Colonic mucosa (tissue), 4 donors: ENCODE results near the gene FGD5. TPM values are rescaled to one million over a fixed set of nuclear protein-coding genes. Genes with fewer than 3 reads are reported as not detected.

ENCODE experiments used
- DNase-seq: peaks from one replicate; pipeline ENCODE4 v3.0.0-alpha.2; 2020
- H3K27ac ChIP-seq: fragments of 200-600 bp; one replicate; pipeline ENCODE4 v1.8.0; 2021
- H3K27me3 ChIP-seq: fragments of 200-600 bp; one replicate; pipeline ENCODE4 v1.8.0; 2021
- H3K36me3 ChIP-seq: fragments of 200-600 bp; one replicate; pipeline ENCODE4 v1.8.0; 2021
- H3K4me1 ChIP-seq: fragments of 200-600 bp; one replicate; pipeline ENCODE4 v1.8.0; 2021; ENCODE audit warnings: mild to moderate bottlenecking
- H3K4me3 ChIP-seq: fragments of 200-600 bp; one replicate; pipeline ENCODE4 v1.8.0; 2021
- H3K9ac ChIP-seq, 2 donors: one replicate each; pipeline ENCODE4 v1.7.0; 2013; ENCODE audit warnings: control low read depth in 2 of 2, low read depth in 2 of 2, low read length in 2 of 2
- H3K9me3 ChIP-seq: fragments of 200-600 bp; one replicate; pipeline ENCODE4 v1.8.0; 2021
- CTCF ChIP-seq: fragments of 200-600 bp; IDR thresholded peaks from one replicate; pipeline ENCODE4 v1.8.0; 2022; ENCODE audit warnings: antibody characterized with exemption, mild to moderate bottlenecking
- intact Hi-C: fragments of 100-400 bp; cut with DNase I; formaldehyde crosslinking; loops from one replicate; pipeline ENCODE4 v1.14.1; 2022
- total RNA-seq, 2 donors: library from RNA; stranded (reverse); fragmentation: NEBNext Ultra II Directional in 1 of 2; extraction: Animal tissue kit (Norgen Biotek cat#: 25700) in 1 of 2; gene quantifications; one replicate each; pipeline ENCODE4 v1.2.1, GENCODE V29; 2021
- donor health status: healthy.
- donor health status: DM: no; HTN: no; CAD: no.
- donor health status: DM: no; HTN: no; CAD: no.

FGD5 gene
- total RNA-seq, 2 donors from 2014 or later = 4.4 to 8.7 TPM

- Histone ChIP-seq H3K27me3 (no peaks in the 10 kb centered on the region), H3K27ac (no peak overlapping the region), H3K4me3 (no peak overlapping the region), H3K36me3 (no peaks in the 10 kb centered on the region), H3K4me1 (no peaks in the 10 kb centered on the region), H3K9me3 (no peaks in the 10 kb centered on the region), H3K9ac (no peak overlapping the region)
- DNase-seq = peak; percentile 9
- no peak for TF ChIP-seq CTCF
- intact Hi-C loops = loop anchor here (10.0 kb wide), 1 partner anchor 101 kb away; the partner anchor contains the start of gene C3orf20
These were observed 43.2 kb upstream of the FGD5 start for GRCh38 chr3:14775563-14775962.

DNA sequence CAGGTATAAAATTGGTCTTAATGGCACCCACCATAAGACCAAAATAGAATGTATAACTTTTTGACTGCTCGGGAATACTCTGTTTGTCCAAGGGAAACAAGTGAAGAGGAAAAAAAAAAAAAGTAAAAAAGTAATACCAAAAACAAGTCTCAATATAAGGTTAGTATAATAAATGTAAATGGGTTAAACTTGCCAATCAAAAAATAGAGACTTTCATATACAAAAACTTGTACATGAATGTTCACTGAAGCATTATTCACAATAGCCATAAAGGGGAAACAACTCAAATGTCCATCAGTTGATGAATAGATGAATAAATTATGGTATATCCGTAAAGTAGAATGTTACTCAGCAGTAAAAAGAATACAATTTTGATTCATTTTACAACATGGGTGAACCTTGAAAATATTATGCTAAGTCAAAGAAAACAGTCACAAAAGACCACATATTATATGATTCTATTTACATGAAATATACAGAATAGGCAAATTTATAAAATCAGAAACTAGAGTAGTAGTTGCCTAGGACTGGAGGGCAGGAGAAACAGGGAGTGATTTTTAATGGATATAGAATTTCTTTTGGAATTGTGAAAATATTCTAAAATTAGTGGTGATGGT is 39.6 kb upstream of the FGD5 start:
- no peaks in the 10 kb centered on the region for H3K27me3 ChIP-seq
- no peaks in the 10 kb centered on the region for H3K9me3 ChIP-seq
- no peak for TF ChIP-seq CTCF
- no peak overlapping the region for H3K27ac ChIP-seq
- no peak for DNase-seq
- H3K36me3 ChIP-seq = no peaks in the 10 kb centered on the region
- H3K4me1 ChIP-seq = no peaks in the 10 kb centered on the region
- intact Hi-C loops = loop anchor here (10.0 kb wide), 1 partner anchor 104 kb away; the partner anchor contains the start of gene C3orf20
- H3K9ac ChIP-seq = no peak overlapping the region
- H3K4me3 ChIP-seq = no peak overlapping the region

GRCh38 chr3:14780927-14781507 is 37.7 kb upstream of the FGD5 start:
- Histone ChIP-seq H3K4me1 (no peaks in the 10 kb centered on the region), H3K4me3 (no peak overlapping the region), H3K36me3 (no peaks in the 10 kb centered on the region), H3K9me3 (no peaks in the 10 kb centered on the region), H3K27ac (no peak overlapping the region), H3K9ac (no peak overlapping the region), H3K27me3 (no peaks in the 10 kb centered on the region)
- peak; percentile 43 for TF ChIP-seq CTCF
- intact Hi-C loops = loop anchor here (10.0 kb wide), 1 partner anchor 266 kb away; no protein-coding TSS in a partner anchor
- DNase-seq = peak; percentile 57

DNA sequence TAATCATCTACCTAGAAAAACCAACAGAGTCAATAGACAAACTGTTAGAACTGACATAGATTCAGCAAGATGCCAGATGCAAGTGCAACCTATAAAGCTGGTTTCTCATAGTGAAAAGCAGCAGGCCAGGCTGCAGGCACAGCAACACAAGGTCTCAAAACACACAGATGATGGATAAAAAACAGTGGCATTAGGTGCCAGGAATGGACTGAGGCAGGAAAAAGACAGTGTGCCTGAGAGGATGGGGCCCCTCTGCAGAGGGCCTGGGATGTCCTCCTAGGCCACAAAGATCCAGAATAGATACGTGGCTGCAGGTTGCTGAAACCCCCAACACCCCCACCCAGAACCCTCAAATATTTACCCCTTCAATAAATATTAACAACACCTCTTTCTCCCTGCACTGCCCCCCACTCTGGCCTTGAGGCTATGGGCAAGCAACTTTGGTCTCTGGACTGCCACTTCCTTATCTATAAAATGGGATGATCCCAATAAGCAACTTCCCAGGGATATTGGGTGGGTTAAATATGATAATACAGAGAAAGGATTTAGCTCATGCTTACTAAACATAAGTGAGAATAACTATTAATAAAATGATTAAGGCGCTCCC is 35.2 kb upstream of the FGD5 start:
- no peak overlapping the region for H3K4me3 ChIP-seq
- TF ChIP-seq CTCF = no peak
- no peak for DNase-seq

DNA sequence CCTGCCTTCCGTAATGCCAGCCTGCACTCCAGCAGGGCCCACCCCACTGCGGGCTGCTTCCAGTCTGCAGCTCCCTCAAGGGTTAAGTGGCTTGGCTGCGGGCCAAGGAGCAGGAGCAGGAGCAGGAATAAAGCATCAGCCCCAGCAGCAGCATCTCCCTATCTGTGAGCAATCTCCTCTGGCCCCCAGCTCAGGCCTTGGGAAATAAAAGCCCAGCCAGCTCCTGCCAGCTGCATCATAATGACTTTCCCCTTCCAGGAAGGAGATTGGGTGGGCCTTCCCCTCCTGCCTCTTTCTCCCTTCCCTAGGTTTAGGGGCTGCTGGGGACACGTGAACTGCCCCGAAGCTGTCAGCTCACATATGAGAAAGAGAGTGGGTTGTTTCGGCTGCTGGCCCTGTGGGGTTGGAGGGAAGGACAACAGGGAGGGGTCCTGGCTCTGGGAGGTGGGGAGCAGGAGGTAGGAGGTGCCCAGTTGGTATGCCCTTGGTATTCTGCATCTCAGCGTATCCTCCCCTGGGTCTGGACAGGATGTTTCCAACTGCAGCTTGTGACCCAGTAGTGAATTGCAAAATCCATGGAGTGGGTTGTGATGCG is 34.6 kb upstream of the FGD5 start:
- DNase-seq = no peak
- no peak overlapping the region for H3K4me3 ChIP-seq
- H3K27ac ChIP-seq = no peak overlapping the region
- H3K36me3 ChIP-seq = no peaks in the 10 kb centered on the region
- no peak overlapping the region for H3K9ac ChIP-seq
- intact Hi-C loops = loop anchor here (10.0 kb wide), 1 partner anchor 269 kb away; no protein-coding TSS in a partner anchor
- TF ChIP-seq CTCF = no peak
- no peaks in the 10 kb centered on the region for H3K27me3 ChIP-seq
- no peaks in the 10 kb centered on the region for H3K4me1 ChIP-seq
- H3K9me3 ChIP-seq = no peaks in the 10 kb centered on the region

More for the DNA sequence above, 35.2 kb upstream of the FGD5 start:
- Histone ChIP-seq H3K4me1 (no peaks in the 10 kb centered on the region), H3K27me3 (no peaks in the 10 kb centered on the region), H3K9me3 (no peaks in the 10 kb centered on the region), H3K27ac (no peak overlapping the region), H3K36me3 (no peaks in the 10 kb centered on the region), H3K9ac (no peak overlapping the region)
- intact Hi-C loops = loop anchor here (10.0 kb wide), 1 partner anchor 269 kb away; no protein-coding TSS in a partner anchor
